Stimulated activated CD4-positive, alpha-beta T cell treated with anti-CD3 and anti-CD28 coated beads, Interleukin-12 subunit alpha, Interleukin-12 subunit beta, amount 100 ng/mL, for 24 hours (primary cell): ENCODE data around the gene PITPNM3.
A peak's percentile ranks its signal among the peaks of the same experiment; 100 is the strongest.

Experiments
- DNase-seq, 2 experiments: peaks; one replicate each; pipeline ENCODE4 v3.0.0-alpha.2; 2020; ENCODE audit warnings: low read depth in 2 of 2

The PITPNM3 gene

DNA sequence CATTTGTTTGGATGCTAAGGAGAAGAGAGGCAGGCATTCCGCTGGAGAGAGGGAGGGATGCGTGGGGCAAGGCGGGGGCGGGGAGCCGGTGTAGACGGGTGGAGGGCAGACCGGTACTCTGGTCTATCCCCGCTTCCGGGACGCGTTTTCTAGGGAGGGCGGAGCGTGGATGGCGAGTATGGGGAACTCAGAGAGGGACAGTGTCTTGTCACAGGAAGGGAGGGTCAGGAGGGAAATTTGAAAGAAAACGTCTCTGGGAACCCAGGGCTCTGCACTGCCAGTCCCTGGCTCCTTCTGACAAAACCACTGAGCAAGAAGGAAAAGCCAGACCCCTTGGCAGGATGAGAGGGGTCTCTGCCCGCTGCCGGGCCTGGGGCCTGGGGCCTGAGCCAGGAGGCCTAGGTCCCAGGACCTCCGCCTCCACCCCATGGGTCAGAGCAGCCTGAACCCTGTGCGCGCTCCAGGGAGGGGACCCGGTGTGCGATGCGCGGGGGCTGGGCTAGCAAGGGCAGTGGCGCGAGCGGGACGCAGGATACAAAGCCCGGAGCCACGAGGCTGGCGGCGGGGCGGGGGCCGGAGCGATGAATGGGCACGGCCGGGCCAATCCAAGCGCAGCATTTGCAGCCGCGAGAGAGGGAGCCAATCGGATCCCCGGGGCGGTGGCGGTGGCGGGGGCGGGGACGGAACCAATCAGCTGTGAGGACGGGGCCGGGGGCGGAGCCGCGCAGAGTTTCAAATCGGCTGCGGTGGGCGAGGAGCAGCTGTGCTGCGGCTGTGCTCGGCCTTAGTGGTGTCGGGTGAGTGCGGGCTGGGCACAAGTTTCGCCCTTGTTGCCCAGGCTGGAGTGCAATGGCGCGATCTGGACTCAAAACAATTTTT lies 112.4 kb downstream of the PITPNM3 start, which contains the start of gene PIMREG:
Gene PIMREG, plus strand, starts transcription at position 764 of the 879 bp plus-strand sequence. CDS start 656 bp downstream, outside the sequence.
- DNase-seq, result peak; percentile 90 to 94

DNA sequence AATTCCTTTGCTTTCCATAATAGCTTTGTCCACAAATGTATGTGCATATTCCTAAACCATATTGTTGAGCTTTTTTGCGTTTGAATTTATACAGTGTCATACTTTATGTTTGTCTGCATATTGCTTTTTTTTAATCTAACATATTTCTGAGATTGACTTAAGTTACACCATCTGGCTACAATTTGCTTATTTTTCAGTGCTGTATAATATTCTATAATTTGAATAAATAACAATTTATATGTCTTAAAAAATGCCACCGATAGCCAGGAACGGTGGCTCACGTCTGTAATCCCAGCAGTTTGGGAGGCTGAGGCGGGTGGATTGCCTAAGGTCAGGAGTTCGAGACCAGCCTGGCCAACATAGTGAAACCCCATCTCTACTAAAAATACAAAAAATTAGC lies 113.6 kb downstream of the PITPNM3 start:
- no peak for DNase-seq

DNA sequence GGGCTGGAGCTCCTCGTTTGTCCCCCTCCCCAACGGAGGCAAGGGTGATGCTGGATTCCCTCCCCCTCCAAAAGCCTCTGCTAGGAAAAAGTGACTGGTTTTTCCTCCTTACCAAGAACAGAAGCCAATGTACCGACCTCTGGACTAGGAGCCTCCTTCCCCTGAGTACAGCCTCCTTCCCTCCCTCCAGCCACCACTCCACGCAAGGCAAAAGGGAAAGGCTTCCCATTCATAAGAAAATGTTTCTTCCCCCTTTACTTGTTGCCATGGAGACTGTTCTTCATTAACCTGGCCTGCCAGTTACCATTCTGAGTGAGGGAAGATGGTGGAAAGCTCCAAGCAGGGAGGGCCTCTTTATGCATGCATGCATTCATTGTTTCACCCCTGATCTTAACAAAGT lies 116.4 kb downstream of the PITPNM3 start:
- no peak for DNase-seq

DNA sequence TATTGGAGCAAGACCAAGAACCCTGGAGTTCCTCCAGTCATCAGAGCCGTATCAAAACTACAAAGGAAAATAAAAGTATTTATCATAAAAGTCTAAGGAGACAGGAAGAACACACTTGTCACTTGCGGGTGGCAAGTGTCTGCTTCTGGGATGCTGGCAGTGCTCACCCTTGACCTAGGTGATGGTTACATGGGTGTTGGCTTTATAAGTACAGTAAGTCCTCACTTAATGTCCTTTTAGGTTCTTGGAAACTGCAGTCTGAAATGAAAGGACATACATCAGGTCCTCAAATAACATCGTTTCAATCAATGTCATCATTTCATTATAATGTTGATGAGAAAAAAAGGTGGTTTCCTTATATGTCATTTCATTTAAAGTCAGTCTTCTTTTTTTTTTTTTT lies 118.4 kb downstream of the PITPNM3 start:
- no peak for DNase-seq

DNA sequence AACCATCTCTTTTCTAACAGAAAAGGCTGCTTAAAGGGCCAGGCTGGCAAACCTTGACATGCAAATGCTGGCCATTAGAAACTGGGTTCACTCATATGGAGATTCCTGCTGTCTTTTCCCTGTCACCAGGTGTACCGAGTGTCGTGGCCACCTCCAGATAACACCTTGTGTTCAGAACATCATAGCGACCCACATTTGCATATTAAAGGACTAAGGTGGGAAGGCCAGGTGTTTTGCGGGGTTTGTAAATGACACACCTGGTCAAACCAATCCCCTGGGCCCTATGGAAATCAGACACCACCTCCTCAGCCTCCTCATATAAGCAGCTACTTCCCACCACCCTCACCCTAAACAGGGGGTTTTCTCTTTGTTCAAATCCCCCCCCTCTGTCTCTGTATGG lies 118.9 kb downstream of the PITPNM3 start:
- DNase-seq, result no peak

DNA sequence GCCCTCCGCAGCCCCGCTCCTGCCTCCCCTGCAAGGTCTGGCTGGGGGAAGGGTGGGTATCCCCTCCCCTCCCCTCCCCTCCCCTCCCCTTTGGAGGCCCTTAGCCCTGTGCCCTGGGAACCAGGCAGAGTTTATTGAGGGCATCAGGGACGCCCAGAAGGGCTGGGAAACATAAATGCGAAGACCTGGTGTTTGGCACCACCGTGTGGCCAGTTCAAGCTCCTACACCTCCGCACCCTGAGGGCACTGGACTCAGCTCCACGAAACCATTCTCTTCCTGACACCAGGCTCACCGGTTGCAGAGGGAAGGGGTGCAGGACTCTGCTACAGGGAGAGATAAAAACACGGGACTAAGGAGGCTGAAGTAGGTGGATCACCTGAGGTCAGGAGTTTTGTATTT lies 120.4 kb downstream of the PITPNM3 start:
- peak; percentile 32 to 54 for DNase-seq

DNA sequence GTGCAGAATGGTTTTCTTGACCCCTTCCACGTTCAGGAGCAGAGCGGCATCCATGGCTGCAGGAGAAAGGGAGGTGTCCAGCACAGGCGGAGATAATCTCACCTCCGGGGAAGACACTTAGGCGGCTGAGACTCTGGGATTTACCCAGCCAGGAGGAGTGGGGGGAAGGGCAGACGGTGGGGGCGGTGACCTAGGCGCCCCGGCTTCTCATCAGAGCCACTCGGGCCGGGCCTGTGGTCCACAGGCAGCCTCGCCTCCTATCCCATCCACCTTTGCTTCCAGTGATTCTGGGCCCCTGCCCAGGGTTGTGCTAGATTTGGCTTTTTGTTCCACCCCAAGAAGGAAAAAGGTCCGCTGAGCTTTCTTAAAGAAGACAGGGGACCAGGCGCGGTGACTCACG lies 121.3 kb downstream of the PITPNM3 start, which contains the start of gene AIPL1:
Gene AIPL1, minus strand, starts transcription at position 71 of the 400 bp plus-strand sequence. Its CDS starts 17 bp downstream, at position 54.
- no peak for DNase-seq

DNA sequence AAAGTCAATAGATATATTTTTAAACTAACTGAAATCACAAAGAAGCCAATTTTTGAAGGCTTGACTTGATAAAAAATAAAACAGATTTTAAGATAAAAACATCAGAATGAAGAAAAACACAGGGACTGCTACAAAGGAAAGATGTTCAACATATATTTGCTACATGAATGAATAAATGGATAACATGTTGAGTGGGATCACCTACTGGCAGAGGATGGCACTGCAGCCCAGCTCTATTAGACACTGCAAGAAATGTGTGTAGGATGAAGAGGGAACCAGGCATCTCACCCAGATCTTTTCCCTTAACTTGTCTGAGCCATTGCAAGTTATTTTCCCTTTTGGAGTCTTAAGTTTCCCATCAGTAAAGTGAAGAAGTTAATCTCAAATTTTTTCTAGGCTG lies 125.6 kb downstream of the PITPNM3 start:
- no peak for DNase-seq

DNA sequence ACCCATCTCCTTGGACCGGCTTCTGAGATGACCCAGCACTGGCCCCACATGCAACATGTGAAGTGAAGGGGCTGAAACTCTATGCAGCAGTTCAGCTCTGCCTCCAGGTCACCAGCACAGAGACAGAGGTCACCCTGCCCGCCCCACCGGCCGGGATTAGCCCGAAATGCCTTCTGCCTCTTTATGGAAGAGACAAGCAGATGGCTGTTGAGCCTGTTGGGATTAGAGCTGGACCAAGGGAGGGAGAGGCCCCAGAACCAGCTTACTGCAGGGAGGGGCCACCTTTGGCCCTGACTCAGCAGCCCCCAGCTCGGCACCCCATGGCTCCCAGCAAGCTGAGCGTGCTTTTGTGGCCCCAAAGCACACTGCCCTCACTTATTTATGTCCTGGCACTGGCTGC lies 127.1 kb downstream of the PITPNM3 start:
- no peak for DNase-seq

DNA sequence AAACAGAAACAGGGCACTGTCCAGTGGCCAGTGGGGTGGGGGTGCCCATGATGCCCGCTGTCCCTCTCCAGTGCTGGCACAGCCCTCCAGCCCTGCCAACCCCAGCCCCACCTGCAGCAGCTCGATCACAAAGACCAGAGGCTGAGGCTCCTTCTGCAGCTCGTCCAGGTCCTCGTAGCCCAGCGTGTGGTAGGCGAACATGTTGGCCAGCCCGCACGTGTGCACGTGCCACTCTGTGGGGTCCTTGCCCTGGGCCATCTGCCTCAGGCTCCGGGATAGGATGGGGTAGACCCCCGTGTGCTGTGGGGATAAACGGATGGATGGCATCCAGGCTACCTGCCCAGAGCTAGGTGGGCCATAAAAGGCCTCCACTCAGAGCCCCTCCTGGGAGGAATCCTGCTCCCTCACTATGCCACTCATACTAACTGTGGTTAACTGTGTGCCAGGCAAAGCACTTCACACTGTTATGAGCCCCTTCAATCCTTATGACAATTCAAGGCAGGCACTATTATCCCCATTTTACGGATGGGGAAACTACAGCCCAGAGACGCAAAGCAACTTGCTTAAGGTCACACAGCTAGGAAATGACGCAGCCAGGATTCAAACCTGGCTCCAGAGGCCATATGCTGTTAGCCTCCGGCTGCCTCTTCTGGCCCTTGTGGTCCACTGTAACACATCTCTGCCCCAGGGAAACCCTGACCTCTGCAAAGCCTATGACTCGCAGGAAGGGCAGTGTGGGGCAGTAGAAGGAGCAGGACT lies 128.0 kb downstream of the PITPNM3 start:
- no peak for DNase-seq

DNA sequence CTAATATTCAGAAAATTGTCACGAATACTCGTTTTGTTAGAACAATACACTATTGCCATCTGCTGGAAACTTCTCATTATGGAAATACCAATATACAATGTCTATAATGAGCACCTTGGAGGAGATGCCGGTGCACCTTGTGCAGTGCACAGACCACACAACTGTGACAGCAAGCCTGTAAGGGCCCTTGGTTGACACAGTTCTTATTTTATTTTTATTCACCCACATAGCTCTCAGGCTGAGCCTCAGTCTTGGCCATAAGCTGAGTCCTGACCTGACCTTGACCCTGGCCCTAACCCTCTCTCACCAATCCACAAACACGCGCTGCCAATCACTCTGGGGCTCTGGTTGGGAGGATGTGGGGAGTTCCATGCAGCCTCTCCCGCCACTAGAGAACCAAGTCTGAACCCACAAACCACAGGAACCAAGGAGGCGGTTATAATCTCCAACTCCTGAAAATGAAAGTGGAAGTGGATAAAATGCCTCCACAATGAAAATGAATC lies 129.0 kb downstream of the PITPNM3 start:
- DNase-seq, result peak in 1 of 2 experiments; percentile 53

DNA sequence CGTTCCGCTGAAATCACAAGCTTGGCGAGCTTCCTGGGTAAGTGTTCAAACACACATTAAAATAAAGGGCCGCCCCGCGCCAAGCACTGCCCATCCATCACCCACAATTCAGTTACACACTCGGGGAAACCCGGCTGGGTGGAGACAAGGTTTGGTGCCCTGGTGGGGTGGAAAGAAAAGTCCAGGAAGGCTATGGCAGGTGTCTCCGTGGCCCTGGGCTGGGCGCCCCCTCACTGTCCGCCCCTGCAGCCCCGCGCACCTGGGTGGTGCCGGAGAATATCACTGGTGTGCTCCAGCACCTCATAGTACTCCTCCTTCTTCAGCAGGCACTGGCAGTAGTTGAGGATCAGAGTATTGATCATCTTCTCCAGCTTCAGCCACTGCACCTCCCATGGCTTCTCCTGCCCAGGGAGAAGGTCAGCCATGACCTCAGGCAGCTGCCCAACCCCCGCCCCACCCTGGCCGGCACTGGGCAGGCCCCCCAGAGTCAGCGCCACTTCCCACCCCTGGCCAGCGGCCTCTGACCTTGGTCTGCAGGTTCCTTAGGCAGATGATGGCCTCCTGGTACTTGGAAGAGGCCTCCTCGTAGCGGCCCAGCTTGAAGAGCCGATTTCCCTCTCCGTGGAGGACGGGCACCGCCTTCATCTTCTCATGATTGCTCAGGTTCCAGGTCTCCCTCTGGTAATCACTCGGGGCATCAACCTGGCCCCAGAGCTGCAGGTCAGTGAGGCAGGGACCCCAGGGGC lies 129.8 kb downstream of the PITPNM3 start:
- DNase-seq, result no peak

DNA sequence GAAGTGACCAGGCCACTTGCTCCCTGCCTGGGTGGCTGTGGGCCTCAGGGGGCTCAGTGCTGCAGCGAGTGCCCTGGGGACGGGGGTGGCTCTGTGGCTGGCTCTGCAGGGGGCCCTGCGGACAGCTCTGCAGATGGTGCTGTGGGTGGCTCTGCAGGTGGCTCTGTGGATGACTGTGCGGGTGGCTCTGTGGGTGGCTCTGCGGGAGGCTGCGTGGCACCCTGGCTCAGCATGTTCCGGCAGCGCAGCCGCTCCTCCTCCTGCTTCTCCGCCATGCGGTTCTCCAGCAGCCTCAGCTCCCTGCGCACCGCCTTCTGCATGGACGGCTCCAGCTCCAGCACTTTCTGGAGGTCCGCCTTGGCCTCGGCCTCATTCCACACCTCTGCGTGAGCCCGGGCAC lies 130.9 kb downstream of the PITPNM3 start:
- DNase-seq, result no peak

DNA sequence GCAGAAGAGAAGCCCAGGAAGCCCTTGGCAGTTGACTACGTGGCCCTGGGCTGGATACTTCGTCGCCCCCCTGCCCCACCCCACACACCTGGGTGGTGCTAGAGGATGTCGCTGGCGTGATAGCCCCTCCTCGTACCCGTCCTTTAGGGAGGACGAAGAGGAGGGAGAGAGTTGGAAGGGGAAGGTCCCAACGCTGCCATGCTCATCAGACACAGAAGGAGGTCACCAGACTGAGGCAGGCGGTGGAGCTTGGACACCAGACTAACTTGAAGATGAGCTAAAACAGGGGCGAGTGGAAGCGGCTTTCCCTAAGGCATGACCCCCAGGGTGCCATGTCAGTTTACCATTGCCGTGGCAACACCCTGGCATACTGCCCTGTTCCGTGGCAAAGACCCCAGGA lies 132.4 kb downstream of the PITPNM3 start:
- no peak for DNase-seq

DNA sequence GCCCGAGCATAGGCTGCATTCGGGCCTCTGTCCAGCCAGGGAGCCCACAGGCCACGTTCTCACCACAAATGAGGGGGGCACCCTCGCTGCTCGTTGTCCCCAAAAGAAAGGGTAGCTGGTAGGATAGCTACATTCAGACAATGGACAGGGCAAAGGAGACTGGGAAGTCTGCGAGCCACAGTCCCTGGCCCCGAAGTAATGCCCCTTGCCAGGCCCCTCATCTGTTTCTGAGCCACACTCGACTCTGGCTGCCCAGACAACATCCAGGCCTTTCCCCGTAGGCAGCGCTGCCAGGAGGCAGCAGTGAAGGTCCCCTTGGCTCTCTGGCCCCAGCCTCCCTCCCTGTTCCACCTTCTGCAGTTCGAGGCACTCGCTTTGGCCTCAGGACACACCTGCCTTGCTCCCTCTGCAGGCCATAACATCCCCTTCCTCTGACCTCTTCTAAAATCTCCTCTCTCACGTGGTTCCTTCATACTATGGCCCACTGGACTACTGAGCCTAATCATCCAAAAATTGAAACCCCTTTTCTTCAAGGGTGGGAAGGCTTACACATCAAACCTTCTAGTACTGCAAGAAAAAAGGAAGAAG lies 133.6 kb downstream of the PITPNM3 start:
- DNase-seq, result no peak

DNA sequence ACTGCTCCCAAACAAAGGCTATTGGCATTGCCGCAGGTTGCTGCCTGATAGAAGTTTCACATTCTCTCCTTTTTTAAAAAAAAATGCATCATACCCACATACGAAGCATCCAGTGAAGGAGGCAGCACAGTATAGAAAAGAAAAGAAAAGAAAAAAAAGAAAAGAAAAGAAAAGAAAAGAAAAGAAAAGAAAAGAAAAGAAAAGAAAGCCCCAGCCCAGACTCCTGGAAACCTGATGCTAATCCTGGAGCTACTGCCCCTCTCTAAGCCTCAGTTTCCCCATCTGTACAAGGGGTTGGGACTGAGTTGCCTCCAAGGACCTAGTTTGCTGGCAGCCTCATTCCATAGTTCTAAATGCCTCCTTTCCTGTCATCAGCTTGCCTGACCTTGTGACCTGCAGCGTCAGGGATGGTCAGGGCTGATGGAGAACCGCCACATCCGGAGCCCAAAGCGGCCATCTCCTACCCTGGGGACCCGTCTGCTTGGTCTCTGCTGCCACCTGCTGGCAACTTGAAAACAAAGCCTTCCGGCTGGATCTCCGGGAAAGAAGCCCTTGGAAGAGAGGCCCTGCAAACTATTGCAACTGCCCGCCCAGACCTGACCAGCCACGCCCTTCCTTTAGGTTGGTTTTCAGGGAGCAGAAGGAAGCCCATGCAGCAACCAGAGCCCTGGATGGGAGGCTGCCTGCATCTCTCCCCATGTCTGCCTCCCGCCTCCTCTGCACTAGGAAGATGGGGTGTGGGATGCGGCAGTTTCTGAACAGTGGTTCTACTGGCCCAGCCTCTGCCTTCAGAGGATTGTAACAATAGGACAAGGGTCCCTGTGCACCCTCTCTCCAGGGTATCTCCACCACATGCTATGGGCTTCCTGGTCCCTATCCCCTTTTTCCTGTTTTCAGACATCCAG lies 134.4 kb downstream of the PITPNM3 start:
- peak; percentile 48 to 71 for DNase-seq

DNA sequence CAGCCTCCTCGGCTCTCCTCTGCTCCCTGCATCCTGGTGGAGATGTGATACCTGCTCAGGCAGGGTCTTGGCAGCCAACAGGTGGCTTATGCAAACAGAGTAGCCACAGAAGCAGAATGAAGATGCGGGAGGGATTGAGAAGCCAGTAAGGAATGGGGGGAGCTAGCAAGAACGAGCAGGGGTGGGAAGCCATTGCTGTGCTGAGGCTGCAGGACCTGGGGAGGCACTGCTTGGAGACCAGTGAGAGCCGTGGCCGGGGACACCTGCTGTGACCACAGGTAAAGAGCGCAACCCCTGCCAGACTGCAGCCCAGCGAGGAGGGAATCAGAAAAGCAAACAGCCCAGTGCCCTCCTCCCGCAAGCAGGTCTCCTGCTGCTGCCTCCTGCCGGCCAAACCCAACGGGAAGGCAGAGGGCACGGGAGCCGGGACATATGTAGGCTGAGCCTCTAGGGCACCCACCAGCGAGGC lies 136.1 kb downstream of the PITPNM3 start:
- DNase-seq, result no peak

DNA sequence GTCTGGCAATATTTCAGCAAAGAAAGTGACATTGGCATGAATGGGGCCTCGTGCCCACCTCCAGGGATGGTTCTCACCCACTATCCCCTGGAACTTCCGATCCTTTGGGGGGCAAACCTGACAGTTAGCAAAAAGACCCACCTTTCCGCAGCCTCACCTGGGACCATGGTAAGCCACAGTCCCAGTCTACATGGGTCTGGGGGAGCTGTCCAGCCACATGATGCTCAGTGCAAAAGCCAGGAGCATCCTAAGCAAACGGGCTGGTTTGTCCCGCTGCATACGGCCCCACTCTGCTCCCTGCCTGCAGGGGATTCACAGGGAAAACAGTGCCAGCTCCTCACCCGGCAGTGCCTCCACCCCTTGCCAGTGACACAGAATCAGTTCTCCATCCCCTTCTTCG lies 140.7 kb downstream of the PITPNM3 start:
- no peak for DNase-seq

DNA sequence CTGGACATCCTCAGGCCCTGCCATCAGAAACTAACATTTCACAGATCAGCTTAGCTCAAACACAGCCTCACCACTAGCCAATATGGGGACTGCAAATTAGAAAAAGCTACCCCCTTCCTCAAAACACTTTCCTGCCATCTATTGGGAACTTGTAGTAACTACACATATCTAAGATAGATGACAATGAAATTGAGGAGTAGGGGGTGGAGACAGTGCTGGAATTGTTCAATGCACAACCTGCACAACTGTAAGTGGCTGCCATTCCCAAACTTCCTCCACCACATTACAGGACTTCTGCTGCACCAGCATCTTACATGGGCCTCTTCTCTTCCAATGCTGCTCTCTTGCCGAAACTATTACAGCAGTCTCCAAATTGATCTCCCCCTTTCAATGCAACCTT lies 143.3 kb downstream of the PITPNM3 start:
- DNase-seq, result no peak

DNA sequence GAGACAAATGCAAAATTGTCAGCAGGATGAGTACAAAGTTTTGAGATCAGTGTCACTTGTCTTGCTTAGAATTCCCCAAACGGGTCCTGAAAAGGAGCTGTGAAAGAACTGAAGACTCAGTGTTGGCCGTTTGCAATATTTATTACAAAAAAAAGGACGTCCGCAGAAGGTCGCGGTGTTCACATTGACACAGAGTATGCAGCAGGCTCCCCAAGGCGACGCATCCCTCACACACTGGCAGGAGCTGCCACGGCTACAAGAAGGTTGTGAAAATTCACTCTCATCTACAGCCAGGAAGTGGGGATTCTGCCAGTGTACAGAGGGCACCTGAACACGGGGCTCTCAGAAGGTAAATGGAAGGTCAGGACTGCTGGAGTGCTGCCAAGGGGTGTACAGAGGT lies 147.6 kb downstream of the PITPNM3 start:
- no peak for DNase-seq
